HG02852 (cell line): ENCODE measurements around the gene PRKAG2.

Experiments used
- ATAC-seq: cut with Tn5 transposase; IDR thresholded peaks from one replicate; pipeline ENCODE4 v1.9.1; 2021; ENCODE audit warnings: mild to moderate bottlenecking, moderate library complexity; ENCODE audit not compliant: unreplicated experiment

Gene PRKAG2

DNA sequence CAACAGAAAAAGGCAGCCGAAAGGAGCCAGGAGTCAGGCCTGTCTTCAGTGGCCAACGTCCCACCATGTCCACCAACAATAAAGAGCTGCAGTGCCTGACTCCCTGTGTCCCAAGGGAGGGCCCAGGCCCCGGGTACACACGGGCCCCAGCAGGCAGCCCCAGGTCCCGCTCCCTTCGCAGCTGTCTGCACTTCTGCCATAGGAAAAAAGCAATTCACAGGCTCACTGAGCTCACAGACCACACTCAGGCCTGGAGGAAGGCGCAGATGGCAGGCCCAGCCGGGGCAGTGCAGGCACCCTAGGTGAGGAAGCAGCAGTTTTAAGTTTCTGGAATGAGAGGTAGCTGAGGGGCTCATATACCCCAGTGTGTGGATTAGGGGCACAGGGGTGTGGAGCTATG, 100.5 kb downstream of the PRKAG2 start:
- ATAC-seq, result no peak

- no peak for ATAC-seq
Measured at GRCh38 chr7:151775547-151776443, 101.1 kb downstream of the PRKAG2 start.

DNA sequence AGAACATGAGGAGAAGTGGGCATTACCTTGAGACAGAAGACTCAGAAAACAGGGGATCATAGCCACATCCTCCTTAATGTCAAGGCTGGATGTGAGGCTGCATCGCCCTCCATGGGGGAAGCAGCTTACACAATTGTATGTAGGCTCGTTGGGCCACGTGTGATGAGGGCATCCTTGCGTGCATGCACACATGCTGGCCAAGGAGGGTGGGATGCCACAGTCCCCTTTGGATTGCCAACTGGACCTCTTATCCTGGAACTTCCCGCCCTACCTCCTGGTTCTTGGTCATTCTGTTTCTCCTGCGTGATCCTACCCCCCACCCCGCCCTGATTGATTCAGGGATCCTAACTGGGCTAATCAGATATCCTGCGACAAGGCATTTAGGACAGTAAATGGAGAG, 102.0 kb downstream of the PRKAG2 start:
- ATAC-seq, result no peak

DNA sequence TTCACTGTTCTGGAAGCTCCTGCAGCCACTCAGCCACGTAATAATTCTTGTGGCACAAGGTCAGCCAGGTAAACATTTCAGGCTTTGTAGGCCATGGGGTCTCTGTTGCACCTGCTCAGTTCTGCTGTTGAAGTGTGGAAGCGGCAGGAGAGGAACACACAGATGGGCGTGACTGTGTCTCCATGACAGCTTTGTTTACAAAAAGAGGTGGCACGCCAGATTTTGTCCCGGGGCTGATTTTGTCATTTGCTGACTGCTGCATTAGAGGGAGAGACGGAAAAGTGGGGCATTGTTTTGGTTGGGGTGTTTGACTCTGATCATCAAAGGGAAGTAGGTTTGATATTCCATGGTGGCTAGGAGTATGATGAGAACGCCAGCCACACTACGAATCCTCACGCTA, 103.1 kb downstream of the PRKAG2 start:
- ATAC-seq, result no peak

GRCh38 chr7:151770232-151770631, 106.7 kb downstream of the PRKAG2 start:
- no peak for ATAC-seq

DNA sequence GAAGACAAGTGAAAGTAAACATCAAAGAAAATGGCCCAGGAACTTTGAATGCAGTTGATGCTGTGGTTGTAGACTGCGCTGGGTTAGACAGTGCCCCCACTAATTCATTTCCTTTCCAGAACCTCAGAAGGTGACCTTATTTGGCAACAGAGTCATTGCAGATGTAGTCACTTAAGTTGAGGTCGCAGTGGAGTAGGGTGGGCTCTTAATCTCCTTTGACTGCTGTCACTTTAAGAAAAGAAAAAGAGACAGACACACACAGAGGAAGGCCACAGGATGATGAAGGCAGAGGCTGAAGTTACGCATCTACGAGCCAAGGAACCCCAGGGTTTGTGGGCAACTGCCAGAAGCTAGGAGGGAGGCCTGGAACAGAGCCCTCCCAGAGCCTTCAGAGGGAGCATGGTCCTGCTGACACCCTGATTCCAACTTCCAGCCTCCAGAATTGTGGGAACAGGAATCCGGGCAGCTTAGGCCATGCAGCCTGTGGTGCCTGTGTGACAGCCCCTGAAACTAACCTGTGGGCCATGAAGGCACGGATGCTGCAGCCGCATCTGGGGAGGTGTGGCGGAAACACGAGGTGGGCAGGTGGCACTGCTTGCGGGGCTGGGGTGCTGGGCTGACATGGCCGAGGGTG, 107.6 kb downstream of the PRKAG2 start:
- peak; percentile 90 for ATAC-seq

DNA sequence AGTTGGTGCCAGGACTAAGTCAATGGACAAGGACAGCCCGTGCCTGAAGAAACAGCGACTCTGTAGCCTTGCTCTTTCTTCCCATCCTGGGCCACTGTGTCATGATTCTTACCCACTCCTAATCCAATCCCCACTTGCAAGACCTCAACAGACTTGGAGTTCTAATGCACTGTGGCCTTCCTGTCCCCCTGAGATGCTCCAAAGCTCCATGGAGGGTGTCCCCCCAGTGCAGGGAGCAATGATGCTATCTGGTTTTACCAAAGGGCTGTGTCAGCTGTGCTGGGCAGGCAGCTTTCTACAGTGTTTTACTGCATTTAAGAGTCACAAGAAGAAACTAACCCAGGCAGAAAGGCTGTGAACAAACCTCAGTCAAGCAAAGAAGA, 108.1 kb downstream of the PRKAG2 start:
- no peak for ATAC-seq

DNA sequence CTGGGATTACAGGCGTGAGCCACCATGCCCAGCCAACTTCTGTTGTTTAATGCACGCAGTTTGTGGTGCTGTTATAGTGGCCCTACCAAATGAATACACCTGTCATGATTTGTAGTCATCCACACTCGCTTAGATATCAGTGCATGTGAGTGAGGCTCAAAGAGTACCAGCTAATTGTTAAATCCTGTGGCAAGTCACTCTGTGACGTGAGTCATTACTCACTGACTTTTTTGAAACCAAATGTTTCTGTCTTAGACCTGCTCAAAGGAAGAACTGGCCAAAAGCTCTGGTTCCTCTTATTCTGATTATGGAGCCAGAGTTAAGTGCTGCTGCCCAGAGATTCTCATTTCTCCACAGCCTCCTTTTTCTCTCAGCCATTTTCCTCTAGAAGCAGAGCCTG, 109.4 kb downstream of the PRKAG2 start:
- no peak for ATAC-seq

GRCh38 chr7:151764056-151764920, 112.6 kb downstream of the PRKAG2 start:
- no peak for ATAC-seq

DNA sequence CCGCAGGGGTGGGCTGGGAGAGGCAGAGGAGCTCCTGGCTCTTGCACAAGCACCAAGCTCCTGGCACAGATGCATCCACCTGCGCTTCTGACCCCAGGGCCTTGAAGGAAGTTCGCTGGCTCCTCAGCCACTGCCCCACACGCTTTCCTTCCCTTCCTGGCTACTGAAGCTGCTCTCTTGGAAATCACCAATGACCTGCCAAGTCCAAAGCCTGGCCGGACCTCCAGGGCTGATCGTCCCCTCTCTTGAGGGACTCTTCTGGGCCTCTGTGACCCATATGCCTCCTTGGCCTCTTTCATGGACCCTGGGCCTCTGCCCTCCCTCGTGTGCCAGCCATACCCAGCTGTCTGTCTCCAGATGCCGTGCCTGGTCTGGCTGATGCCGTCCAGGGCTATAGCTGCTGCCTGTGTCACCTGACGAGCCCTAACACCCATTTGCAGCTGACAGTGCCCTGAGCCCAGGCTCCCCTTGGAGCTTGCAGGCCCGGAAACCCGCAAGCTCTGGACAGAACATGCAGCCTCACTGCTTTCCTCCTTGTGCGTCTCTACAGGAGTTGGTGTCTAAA, 113.4 kb downstream of the PRKAG2 start:
- ATAC-seq, result no peak

DNA sequence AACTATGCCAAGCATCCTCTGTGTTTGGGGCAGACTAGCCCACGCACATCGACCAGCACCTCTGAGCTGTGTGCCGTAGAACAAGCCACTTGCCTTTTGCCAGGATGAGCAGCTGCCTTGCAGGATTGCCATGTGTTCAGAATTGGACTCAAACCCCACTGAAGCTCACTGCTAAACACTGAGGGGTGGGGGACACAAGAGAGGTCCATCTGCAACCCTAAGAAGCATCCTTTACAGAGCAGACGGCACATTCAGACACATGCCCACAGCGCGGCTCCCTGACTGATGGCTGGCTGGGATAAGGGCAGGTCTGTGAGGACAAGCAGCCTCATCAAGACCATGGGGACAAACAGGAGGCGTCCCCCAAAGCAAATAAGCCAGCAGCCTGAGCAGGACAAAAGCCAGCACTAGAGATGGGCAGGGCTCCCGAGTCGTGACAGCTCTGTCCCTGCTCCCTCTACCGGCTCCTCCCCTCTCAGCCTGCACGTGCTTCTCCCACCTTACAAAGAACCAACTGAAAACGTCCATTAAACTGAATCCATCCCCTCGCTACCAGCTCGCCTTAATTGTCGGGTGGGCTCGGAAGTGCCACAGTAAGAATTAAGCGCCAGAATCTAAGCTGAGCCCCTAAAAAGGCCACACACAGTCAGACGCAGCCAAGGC, 114.2 kb downstream of the PRKAG2 start:
- no peak for ATAC-seq

DNA sequence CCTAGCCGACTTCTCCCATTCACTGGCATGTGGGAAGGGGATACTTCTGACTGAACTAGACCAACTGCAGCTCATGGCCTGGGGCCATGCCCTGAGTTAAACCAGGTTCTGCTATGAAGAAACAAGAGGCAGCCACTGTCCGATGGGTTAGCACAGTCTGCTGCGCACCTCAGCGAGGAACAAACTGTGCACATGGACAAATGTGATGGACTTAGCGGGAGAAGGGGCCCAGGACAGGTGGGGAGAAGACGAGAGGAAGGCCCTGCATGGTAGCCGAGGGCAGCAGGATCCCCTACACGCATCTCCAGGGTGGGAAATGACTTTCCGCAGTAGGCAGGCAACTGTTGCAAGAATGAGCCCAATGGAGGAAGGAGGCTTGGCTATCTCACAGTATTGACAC, 115.0 kb downstream of the PRKAG2 start:
- ATAC-seq, result no peak

DNA sequence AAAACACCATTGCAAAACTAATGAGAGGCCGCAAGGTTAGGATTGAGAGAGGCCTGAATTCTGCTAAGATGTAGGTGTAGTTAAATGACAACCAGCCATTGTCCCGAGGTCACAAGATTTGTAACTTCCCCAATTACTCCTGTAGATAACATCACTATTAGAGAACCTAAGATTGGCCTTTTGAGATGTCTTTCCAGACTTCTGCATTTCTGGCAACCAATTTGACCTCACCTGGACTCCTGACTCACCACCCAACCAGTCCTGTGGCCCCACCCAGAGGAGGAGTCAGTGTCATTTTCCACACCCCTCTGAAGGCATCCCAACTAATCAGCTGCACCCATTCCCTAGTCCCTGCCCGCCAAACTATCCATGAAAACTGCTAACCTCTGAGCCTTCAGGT, 115.7 kb downstream of the PRKAG2 start:
- no peak for ATAC-seq

DNA sequence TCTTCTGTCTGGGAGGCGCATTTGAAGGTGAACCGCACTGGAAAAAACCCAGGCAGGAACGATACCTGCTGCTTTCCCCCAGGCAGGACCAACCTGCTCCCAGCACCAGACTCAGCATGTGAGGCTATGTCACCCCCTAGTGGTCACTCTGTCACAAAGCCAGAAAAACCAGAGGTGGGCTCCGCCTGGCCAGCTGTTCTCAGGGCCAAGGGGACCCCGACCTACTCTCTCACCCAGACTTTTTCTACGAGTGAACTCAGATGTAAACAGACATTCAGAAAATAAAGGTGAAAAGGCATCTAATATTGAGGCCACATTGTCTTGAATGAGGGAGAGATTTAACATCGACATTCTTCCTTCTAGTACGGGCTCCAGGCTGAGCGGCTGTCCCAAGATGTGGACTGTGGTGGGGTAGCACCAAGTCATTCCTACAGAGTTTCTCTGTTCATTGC, 117.3 kb downstream of the PRKAG2 start:
- peak; percentile 65 for ATAC-seq

DNA sequence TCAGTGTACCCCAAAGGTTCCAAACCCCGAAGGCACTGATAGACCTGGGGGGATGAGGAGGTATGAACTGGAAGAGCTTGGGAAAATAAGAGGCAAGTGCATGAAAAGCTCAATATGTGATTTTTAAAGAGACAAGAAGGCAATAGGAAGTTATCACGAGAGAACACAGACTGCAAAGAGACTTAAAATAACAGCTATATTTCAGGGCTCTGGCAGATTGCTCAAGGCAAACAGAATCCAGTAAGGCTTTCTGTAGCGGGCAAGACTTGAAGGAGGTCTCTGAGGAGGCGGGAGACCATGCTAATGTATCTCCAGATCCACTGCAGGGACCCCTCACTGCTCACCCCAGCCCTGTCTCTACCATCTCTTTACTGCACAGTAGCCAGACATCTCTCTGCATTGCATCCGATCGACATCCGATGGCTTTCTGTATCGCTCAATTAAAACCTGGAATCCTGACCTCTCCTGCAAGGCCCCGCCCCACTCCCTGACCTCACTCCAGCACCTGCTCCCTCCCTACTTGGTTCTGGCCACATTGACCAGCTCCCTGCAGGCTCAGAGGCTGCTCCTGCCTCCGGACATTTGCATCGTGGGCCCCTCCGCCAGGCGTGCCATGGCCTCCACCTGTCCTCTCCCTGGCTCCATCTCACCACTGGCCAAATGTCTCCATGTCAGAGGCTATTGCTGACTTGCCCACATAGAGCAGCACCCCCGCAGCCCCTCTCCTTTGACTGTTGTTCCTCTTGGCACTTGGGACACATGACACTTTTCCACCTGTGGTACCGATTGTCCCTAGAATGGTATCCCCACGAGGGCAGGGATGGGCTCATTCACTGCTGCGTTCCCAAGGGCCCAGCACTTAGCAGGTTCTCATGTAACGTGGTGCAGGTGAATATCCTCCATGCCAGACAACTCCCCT, 118.0 kb downstream of the PRKAG2 start:
- ATAC-seq, result no peak

- ATAC-seq, result no peak
Measured at GRCh38 chr7:151757274-151757673, 119.6 kb downstream of the PRKAG2 start.

DNA sequence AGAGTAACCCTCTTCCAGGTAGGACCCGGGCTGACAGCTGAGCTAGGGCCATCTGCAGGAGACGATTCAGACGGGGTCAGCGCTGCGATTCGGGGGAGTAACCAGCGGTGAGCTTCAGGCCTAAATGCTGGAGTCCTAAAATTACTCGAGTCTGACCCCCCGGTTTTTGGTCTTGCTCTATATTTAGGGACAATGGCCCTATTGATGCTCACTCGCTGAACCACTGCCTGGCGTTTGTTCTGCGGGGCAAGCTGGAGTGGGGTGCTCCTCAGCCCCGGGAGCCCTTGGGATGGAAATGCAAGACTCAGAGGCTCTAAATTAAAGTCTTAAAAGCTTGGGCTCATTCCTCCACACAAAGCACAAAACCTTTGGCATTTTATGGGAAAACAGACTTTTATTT, 120.0 kb downstream of the PRKAG2 start:
- no peak for ATAC-seq

DNA sequence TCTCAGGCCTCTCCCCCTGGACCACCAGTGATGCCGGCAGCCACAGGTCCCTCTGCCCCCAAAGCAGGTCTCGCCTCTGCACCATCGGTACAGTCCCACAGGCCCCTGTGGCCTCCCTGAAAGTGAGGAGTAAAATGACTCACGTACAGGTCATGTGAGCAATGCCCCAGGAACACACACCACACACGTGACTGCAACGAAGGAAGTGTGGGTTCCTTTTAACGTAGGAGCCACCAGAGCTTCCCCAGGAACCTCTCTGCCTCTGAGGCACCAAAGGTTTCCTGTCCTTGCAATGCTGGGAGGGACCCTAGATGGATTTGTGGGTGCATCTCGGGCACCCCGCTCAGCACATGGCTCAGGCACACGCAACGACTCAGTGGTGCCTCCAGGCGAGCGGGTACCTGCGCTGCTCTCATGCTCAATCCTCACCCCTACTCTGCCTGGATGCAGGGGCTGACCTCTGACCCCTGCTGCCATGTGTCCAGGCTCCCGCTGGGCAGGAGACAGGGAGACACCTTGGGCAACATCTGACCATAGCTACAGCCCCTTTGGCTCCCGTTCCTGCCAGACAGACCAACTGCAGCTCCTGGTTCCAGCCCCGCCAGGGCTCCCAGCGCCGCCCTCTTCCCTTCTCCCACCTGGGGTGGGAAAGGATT, 120.7 kb downstream of the PRKAG2 start:
- no peak for ATAC-seq
